MM.1S (cell line): ENCODE measurements around the gene EXOC4.

Experiments
- DNase-seq: peaks from one replicate; pipeline ENCODE4 v3.0.0-alpha.2; 2015
- H2AFZ ChIP-seq: fragments of 300-600 bp; sonication (generic); 2 replicates; pipeline ENCODE4 v1.6.0; 2016; ENCODE audit warnings: antibody characterized with exemption, low read length
- H3F3A ChIP-seq: fragments of 300-600 bp; sonication (generic); 2 replicates; pipeline ENCODE4 v1.6.1; 2016; ENCODE audit warnings: mild to moderate bottlenecking, antibody characterized with exemption, low read length, moderate library complexity, mixed read lengths; ENCODE audit not compliant: insufficient read depth
- H3K27ac ChIP-seq: fragments of 300-600 bp; sonication (generic); 2 replicates; pipeline ENCODE4 v1.5.1; 2016; ENCODE audit warnings: mild to moderate bottlenecking, low read length
- H3K27me3 ChIP-seq: fragments of 300-600 bp; sonication (generic); replicated peaks from 2 replicates; pipeline ENCODE4 v1.6.0; 2016; ENCODE audit warnings: low read length; ENCODE audit not compliant: insufficient read depth
- H3K36me3 ChIP-seq: fragments of 300-600 bp; sonication (generic); replicated peaks from 2 replicates; pipeline ENCODE4 v1.6.1; 2016; ENCODE audit warnings: mild to moderate bottlenecking, low read length, mixed read lengths; ENCODE audit not compliant: insufficient read depth
- H3K4me1 ChIP-seq: fragments of 300-600 bp; sonication (generic); 2 replicates; pipeline ENCODE4 v1.6.1; 2016; ENCODE audit warnings: low read length, mixed read lengths
- H3K4me2 ChIP-seq: fragments of 300-600 bp; sonication (generic); 2 replicates; pipeline ENCODE4 v1.6.0; 2016; ENCODE audit warnings: low read depth, low read length
- H3K4me3 ChIP-seq: fragments of 300-600 bp; sonication (generic); 2 replicates; pipeline ENCODE4 v1.5.1; 2016; ENCODE audit warnings: low read length, mixed read lengths
- H3K79me2 ChIP-seq: fragments of 300-600 bp; sonication (generic); 2 replicates; pipeline ENCODE4 v1.6.1; 2016; ENCODE audit warnings: mixed run types, low read length, mixed read lengths
- H3K9ac ChIP-seq: fragments of 300-600 bp; sonication (generic); 2 replicates; pipeline ENCODE4 v1.6.1; 2016; ENCODE audit warnings: low read length, mixed read lengths
- H3K9me2 ChIP-seq: fragments of 300-600 bp; sonication (generic); replicated peaks from 2 replicates; pipeline ENCODE4 v1.6.1; 2016; ENCODE audit warnings: mild to moderate bottlenecking, low read length, mixed read lengths; ENCODE audit not compliant: insufficient read depth
- H3K9me3 ChIP-seq: fragments of 300-600 bp; sonication (generic); replicated peaks from 2 replicates; pipeline ENCODE4 v1.6.1; 2016; ENCODE audit warnings: mild to moderate bottlenecking, low read length, mixed read lengths; ENCODE audit not compliant: insufficient read depth
- H4K20me1 ChIP-seq: fragments of 300-600 bp; sonication (generic); 2 replicates; pipeline ENCODE4 v1.6.1; 2016; ENCODE audit warnings: mild to moderate bottlenecking, low read length, moderate library complexity, mixed read lengths; ENCODE audit not compliant: insufficient read depth
- CTCF ChIP-seq: fragments of 300-600 bp; sonication (generic); IDR thresholded peaks from 2 replicates; pipeline ENCODE4 v1.5.1; 2016; ENCODE audit warnings: antibody characterized with exemption, low read length, mixed read lengths
- EZH2 ChIP-seq: fragments of 300-600 bp; sonication (generic); optimal IDR thresholded peaks from 2 replicates; pipeline ENCODE3; 2017; ENCODE audit warnings: low read depth, mild to moderate bottlenecking, antibody characterized with exemption, low read length, mixed read lengths
- EZH2phosphoT487 ChIP-seq: fragments of 300-600 bp; sonication (generic); IDR thresholded peaks from 2 replicates; pipeline ENCODE4 v1.6.1; 2018; ENCODE audit warnings: antibody characterized with exemption, low read length

EXOC4 gene

GRCh38 chr7:133510326-133511055 lies 257.6 kb downstream of the EXOC4 start:
- Histone ChIP-seq H3K9me3 (no peaks in the 10 kb centered on the region), H3K36me3 (no peaks in the 10 kb centered on the region), H3K4me3 (no peak overlapping the region), H3K79me2 (no peaks in the 10 kb centered on the region), H3K9ac (no peak overlapping the region), H3K4me2 (no peak overlapping the region), H3K27ac (no peak overlapping the region), H2AFZ (no peak overlapping the region), H3K9me2 (no peaks in the 10 kb centered on the region), H3F3A (no peaks in the 10 kb centered on the region), H3K4me1 (no peaks in the 10 kb centered on the region), H3K27me3 (no peaks in the 10 kb centered on the region), H4K20me1 (0 out of 2 replicates have a peak, but pooled peaks cover 3% of the 10 kb centered on the region)
- DNase-seq = no peak
- TF ChIP-seq EZH2phosphoT487 (no peak), EZH2 (no peak), CTCF (no peak)

GRCh38 chr7:133511252-133511651 lies 258.4 kb downstream of the EXOC4 start:
- TF ChIP-seq CTCF (no peak), EZH2 (no peak), EZH2phosphoT487 (no peak)
- no peak for DNase-seq
- no peak overlapping the region for H3K4me3 ChIP-seq
- H3K79me2 ChIP-seq = no peaks in the 10 kb centered on the region
- H3K9me3 ChIP-seq = no peaks in the 10 kb centered on the region
- H3K9ac ChIP-seq = no peak overlapping the region
- H3K27ac ChIP-seq = no peak overlapping the region
- H4K20me1 ChIP-seq = 0 out of 2 replicates have a peak, but pooled peaks cover 3% of the 10 kb centered on the region
- H3F3A ChIP-seq = no peaks in the 10 kb centered on the region
- H3K36me3 ChIP-seq = no peaks in the 10 kb centered on the region
- no peaks in the 10 kb centered on the region for H3K27me3 ChIP-seq
- no peaks in the 10 kb centered on the region for H3K4me1 ChIP-seq
- no peaks in the 10 kb centered on the region for H3K9me2 ChIP-seq
- H2AFZ ChIP-seq = no peak overlapping the region
- H3K4me2 ChIP-seq = no peak overlapping the region

- DNase-seq = no peak
- Histone ChIP-seq H3K27me3 (no peaks in the 10 kb centered on the region), H3K9me3 (no peaks in the 10 kb centered on the region), H4K20me1 (0 out of 2 replicates have a peak, but pooled peaks cover 3% of the 10 kb centered on the region), H3K4me2 (no peak overlapping the region), H3K4me3 (no peak overlapping the region), H3K4me1 (no peaks in the 10 kb centered on the region), H3F3A (no peaks in the 10 kb centered on the region), H3K36me3 (no peaks in the 10 kb centered on the region), H3K27ac (no peak overlapping the region), H2AFZ (no peak overlapping the region), H3K79me2 (no peaks in the 10 kb centered on the region), H3K9me2 (no peaks in the 10 kb centered on the region), H3K9ac (no peak overlapping the region)
- TF ChIP-seq EZH2phosphoT487 (no peak), CTCF (no peak), EZH2 (no peak)
These were observed 258.8 kb downstream of the EXOC4 start for GRCh38 chr7:133511708-133512107.
